VCaP (cell line): Measurements from ENCODE around the gene ATG2B.

Source experiments
- H3K27ac ChIP-seq: fragments of 450-650 bp; 2 replicates; pipeline ENCODE4 v1.5.1; 2017
- CTCF ChIP-seq: fragments of 450-650 bp; conservative IDR thresholded peaks from 2 replicates; pipeline ENCODE4 v1.5.1; 2017; ENCODE audit warnings: mild to moderate bottlenecking, moderate library complexity

Gene ATG2B

GRCh38 chr14:96390965-96391292 is 27.8 kb upstream of the ATG2B start:
- TF ChIP-seq CTCF: no peak
- peak overlapping the region; percentile 79 for H3K27ac ChIP-seq

- TF ChIP-seq CTCF: no peak
These were observed 22.2 kb upstream of the ATG2B start for GRCh38 chr14:96385385-96385784.

GRCh38 chr14:96384740-96385139 is 21.6 kb upstream of the ATG2B start:
- no peak overlapping the region for H3K27ac ChIP-seq

More at GRCh38 chr14:96385385-96385784, 22.2 kb upstream of the ATG2B start:
- no peak overlapping the region for H3K27ac ChIP-seq

GRCh38 chr14:96384053-96384452 is 20.9 kb upstream of the ATG2B start:
- no peak for TF ChIP-seq CTCF
- H3K27ac ChIP-seq: no peak overlapping the region

More at GRCh38 chr14:96384740-96385139, 21.6 kb upstream of the ATG2B start:
- TF ChIP-seq CTCF: no peak

GRCh38 chr14:96383445-96383844 is 20.3 kb upstream of the ATG2B start:
- H3K27ac ChIP-seq: no peak overlapping the region
- no peak for TF ChIP-seq CTCF

- TF ChIP-seq CTCF: no peak
- no peak overlapping the region for H3K27ac ChIP-seq
These were observed 17.6 kb upstream of the ATG2B start for GRCh38 chr14:96380735-96381134.

- no peak for TF ChIP-seq CTCF
- no peak overlapping the region for H3K27ac ChIP-seq
These were observed 13.0 kb upstream of the ATG2B start for GRCh38 chr14:96376093-96376492.

GRCh38 chr14:96373538-96373937 is 10.4 kb upstream of the ATG2B start:
- TF ChIP-seq CTCF: no peak
- H3K27ac ChIP-seq: no peak overlapping the region
